GM23338 (cell line): ENCODE data around the gene CSF2RB.

Experiments
- CREB1 ChIP-seq: fragments of 250-450 bp; sonication (Bioruptor Pico); IDR thresholded peaks from 2 replicates; pipeline ENCODE4 v1.5.0; 2020; ENCODE audit warnings: low read depth, mild to moderate bottlenecking, moderate library complexity
- EZH2 ChIP-seq: fragments of 200-600 bp; sonication (generic); IDR thresholded peaks from one replicate; pipeline ENCODE4 v1.8.0; 2017; ENCODE audit warnings: antibody characterized with exemption, mild to moderate bottlenecking, low read depth; ENCODE audit not compliant: unreplicated experiment
- EZH2phosphoT487 ChIP-seq: fragments of 200-600 bp; sonication (generic); IDR thresholded peaks from one replicate; pipeline ENCODE4 v1.8.1; 2018; ENCODE audit warnings: antibody characterized with exemption; ENCODE audit not compliant: unreplicated experiment
- JUNB ChIP-seq: IDR thresholded peaks from one replicate; pipeline ENCODE4 v1.6.1; 2016; ENCODE audit warnings: antibody characterized with exemption; ENCODE audit not compliant: unreplicated experiment
- NANOG ChIP-seq: IDR thresholded peaks from 2 replicates; pipeline ENCODE4 v1.6.1; 2016; ENCODE audit warnings: antibody characterized with exemption, borderline replicate concordance
- POLR2AphosphoS5 ChIP-seq: IDR thresholded peaks from 2 replicates; pipeline ENCODE4 v1.6.1; 2016; ENCODE audit warnings: antibody characterized with exemption, low read depth
- ZNF331 ChIP-seq: fragments of 250-450 bp; sonication (Bioruptor Pico); IDR thresholded peaks from 2 replicates; pipeline ENCODE4 v1.5.0; 2020; ENCODE audit warnings: low read depth, mild to moderate bottlenecking, moderate library complexity
- ZNF462 ChIP-seq: fragments of 250-450 bp; sonication (Bioruptor Pico); IDR thresholded peaks from 2 replicates; pipeline ENCODE4 v1.5.0; 2020; ENCODE audit warnings: mild to moderate bottlenecking, moderate library complexity
- TF ChIP-seq, protein P1 (sequence below), 2 experiments: fragments of 200-600 bp in 1 of 2; sonication (generic) in 1 of 2; conservative IDR thresholded peaks; 2 replicates each; pipeline versions ENCODE4 v1.5.1 to v1.6.1; 2016 to 2017; ENCODE audit warnings: antibody characterized with exemption in 2 of 2, low read depth in 2 of 2, mild to moderate bottlenecking in 2 of 2, moderate library complexity in 1 of 2
- TF ChIP-seq, protein P2 (sequence below): IDR thresholded peaks from one replicate; pipeline ENCODE4 v1.6.1; 2018; ENCODE audit warnings: antibody characterized with exemption; ENCODE audit not compliant: unreplicated experiment
- TF ChIP-seq, protein P3 (sequence below): IDR thresholded peaks from 2 replicates; pipeline ENCODE4 v1.6.1; 2016; ENCODE audit warnings: antibody characterized with exemption

DNA sequence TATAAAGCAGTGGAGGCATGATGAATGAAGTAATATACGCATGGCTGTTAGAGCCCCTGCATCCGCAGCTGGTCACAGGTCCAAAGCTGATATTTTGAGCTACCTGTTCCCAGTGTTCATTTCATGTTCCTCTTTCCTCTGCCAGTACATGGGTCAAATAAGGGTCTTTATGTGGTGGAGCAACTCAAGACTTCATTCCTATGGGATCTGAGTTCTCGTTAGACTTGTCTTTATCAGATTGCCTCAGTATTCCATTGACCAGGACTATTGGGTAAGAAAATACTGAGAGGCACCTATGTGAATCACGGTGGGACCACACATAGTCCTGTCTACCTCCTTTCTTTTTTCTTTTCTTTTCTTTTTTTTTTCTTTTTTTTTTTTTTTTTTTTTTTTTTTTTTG, 27.4 kb upstream of the CSF2RB start:
- TF ChIP-seq, protein P1, sequence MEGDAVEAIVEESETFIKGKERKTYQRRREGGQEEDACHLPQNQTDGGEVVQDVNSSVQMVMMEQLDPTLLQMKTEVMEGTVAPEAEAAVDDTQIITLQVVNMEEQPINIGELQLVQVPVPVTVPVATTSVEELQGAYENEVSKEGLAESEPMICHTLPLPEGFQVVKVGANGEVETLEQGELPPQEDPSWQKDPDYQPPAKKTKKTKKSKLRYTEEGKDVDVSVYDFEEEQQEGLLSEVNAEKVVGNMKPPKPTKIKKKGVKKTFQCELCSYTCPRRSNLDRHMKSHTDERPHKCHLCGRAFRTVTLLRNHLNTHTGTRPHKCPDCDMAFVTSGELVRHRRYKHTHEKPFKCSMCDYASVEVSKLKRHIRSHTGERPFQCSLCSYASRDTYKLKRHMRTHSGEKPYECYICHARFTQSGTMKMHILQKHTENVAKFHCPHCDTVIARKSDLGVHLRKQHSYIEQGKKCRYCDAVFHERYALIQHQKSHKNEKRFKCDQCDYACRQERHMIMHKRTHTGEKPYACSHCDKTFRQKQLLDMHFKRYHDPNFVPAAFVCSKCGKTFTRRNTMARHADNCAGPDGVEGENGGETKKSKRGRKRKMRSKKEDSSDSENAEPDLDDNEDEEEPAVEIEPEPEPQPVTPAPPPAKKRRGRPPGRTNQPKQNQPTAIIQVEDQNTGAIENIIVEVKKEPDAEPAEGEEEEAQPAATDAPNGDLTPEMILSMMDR (conservative IDR thresholded peaks at IDR 0.05; ENCODE audit: low read depth in 2 of 2) = no peak
- TF ChIP-seq POLR2AphosphoS5 (no peak), EZH2phosphoT487 (no peak), EZH2 (no peak), CREB1 (no peak), ZNF331 (no peak), JUNB (no peak), NANOG (no peak), ZNF462 (CRISPR knock-in tag) (no peak)
- TF ChIP-seq, protein P2, sequence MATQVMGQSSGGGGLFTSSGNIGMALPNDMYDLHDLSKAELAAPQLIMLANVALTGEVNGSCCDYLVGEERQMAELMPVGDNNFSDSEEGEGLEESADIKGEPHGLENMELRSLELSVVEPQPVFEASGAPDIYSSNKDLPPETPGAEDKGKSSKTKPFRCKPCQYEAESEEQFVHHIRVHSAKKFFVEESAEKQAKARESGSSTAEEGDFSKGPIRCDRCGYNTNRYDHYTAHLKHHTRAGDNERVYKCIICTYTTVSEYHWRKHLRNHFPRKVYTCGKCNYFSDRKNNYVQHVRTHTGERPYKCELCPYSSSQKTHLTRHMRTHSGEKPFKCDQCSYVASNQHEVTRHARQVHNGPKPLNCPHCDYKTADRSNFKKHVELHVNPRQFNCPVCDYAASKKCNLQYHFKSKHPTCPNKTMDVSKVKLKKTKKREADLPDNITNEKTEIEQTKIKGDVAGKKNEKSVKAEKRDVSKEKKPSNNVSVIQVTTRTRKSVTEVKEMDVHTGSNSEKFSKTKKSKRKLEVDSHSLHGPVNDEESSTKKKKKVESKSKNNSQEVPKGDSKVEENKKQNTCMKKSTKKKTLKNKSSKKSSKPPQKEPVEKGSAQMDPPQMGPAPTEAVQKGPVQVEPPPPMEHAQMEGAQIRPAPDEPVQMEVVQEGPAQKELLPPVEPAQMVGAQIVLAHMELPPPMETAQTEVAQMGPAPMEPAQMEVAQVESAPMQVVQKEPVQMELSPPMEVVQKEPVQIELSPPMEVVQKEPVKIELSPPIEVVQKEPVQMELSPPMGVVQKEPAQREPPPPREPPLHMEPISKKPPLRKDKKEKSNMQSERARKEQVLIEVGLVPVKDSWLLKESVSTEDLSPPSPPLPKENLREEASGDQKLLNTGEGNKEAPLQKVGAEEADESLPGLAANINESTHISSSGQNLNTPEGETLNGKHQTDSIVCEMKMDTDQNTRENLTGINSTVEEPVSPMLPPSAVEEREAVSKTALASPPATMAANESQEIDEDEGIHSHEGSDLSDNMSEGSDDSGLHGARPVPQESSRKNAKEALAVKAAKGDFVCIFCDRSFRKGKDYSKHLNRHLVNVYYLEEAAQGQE = no peak
- TF ChIP-seq, protein P3, sequence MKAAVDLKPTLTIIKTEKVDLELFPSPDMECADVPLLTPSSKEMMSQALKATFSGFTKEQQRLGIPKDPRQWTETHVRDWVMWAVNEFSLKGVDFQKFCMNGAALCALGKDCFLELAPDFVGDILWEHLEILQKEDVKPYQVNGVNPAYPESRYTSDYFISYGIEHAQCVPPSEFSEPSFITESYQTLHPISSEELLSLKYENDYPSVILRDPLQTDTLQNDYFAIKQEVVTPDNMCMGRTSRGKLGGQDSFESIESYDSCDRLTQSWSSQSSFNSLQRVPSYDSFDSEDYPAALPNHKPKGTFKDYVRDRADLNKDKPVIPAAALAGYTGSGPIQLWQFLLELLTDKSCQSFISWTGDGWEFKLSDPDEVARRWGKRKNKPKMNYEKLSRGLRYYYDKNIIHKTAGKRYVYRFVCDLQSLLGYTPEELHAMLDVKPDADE = no peak
